ENCODE data around the gene SPATS1. TPM values are rescaled to one million over a fixed set of nuclear protein-coding genes. Genes with fewer than 3 reads are reported as not detected.

The SPATS1 gene
- total and polyA plus RNA-seq, 4 donors: 1.2 to 4.4 (median 2.3) TPM

DNA sequence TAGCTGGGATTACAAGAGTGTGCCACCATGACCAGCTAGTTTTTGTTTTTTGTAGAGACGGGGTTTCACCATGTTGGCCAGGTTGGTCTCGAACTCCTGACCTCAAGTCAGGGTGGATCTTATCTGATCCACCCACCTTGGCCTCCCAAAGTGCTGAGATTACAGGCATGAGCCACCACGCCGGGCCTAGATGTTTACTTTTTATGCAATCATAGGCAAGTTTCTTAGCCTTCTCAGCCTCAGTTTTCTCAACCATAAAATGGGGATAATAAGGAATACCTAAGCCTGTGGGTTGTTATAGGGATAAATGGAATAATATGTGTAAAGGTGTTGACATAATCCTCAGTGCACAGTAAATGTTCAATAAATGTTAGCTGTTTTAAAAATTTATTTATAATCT lies 9.8 kb downstream of the SPATS1 start:
- 84 to 90% methylated on average over 4 of the region's 4 CpGs for WGBS, 2 donors
- no peaks in the 10 kb centered on the region for H3K27me3 ChIP-seq (ENCODE audit: control insufficient read depth in 3 of 3, insufficient read depth in 3 of 3, low read length in 2 of 3)
- no peak overlapping the region for H3K4me3 ChIP-seq
- H3K4me1 ChIP-seq (ENCODE audit: control insufficient read depth in 5 of 5, insufficient read depth in 5 of 5, low read length in 5 of 5): no peaks in the 10 kb centered on the region
- H3K9me3 ChIP-seq (ENCODE audit: control insufficient read depth in 4 of 4, insufficient read depth in 3 of 4, low read length in 3 of 4): peaks cover 0 to 3% (median 0%) of the 10 kb centered on the region in 4 donors
- ATAC-seq (ENCODE audit: insufficient read depth, low FRiP score) (no peak), DNase-seq (no peak)
- TF ChIP-seq CTCF (IDR thresholded peaks at IDR 0.05; ENCODE audit: control extremely low read depth, extremely low read depth): no peak
- H3K36me3 ChIP-seq (ENCODE audit: control insufficient read depth in 4 of 4, insufficient read depth in 4 of 4, low read length in 4 of 4): no peaks in the 10 kb centered on the region
- H3K9ac ChIP-seq (ENCODE audit: insufficient read depth in 1 of 2, low read length in 2 of 2): no peak overlapping the region
- no peak overlapping the region for H3K27ac ChIP-seq (ENCODE audit: low read depth in 1 of 2, low read length in 1 of 2)

GRCh38 chr6:44353336-44353735 lies 10.9 kb downstream of the SPATS1 start:
- Histone ChIP-seq H3K9me3 (ENCODE audit: control insufficient read depth in 4 of 4, insufficient read depth in 3 of 4, low read length in 3 of 4) (peaks cover 0 to 3% (median 0%) of the 10 kb centered on the region in 4 donors), H3K27me3 (ENCODE audit: control insufficient read depth in 3 of 3, insufficient read depth in 3 of 3, low read length in 2 of 3) (no peaks in the 10 kb centered on the region), H3K27ac (ENCODE audit: low read depth in 1 of 2, low read length in 1 of 2) (no peak overlapping the region), H3K36me3 (ENCODE audit: control insufficient read depth in 4 of 4, insufficient read depth in 4 of 4, low read length in 4 of 4) (no peaks in the 10 kb centered on the region), H3K4me3 (no peak overlapping the region), H3K4me1 (ENCODE audit: control insufficient read depth in 5 of 5, insufficient read depth in 5 of 5, low read length in 5 of 5) (no peaks in the 10 kb centered on the region), H3K9ac (ENCODE audit: insufficient read depth in 1 of 2, low read length in 2 of 2) (no peak overlapping the region)
- no peak for TF ChIP-seq CTCF (IDR thresholded peaks at IDR 0.05; ENCODE audit: control extremely low read depth, extremely low read depth)
- DNase-seq (no peak), ATAC-seq (ENCODE audit: insufficient read depth, low FRiP score) (no peak)
- WGBS, 2 donors: 64 to 83% methylated on average over 2 of the region's 2 CpGs

GRCh38 chr6:44355640-44356039 lies 13.2 kb downstream of the SPATS1 start:
- Histone ChIP-seq H3K4me1 (ENCODE audit: control insufficient read depth in 5 of 5, insufficient read depth in 5 of 5, low read length in 5 of 5) (no peaks in the 10 kb centered on the region), H3K9ac (ENCODE audit: insufficient read depth in 1 of 2, low read length in 2 of 2) (no peak overlapping the region), H3K9me3 (ENCODE audit: control insufficient read depth in 4 of 4, insufficient read depth in 3 of 4, low read length in 3 of 4) (peaks cover 0 to 3% (median 0%) of the 10 kb centered on the region in 4 donors), H3K27me3 (ENCODE audit: control insufficient read depth in 3 of 3, insufficient read depth in 3 of 3, low read length in 2 of 3) (no peaks in the 10 kb centered on the region), H3K4me3 (no peak overlapping the region), H3K36me3 (ENCODE audit: control insufficient read depth in 4 of 4, insufficient read depth in 4 of 4, low read length in 4 of 4) (no peaks in the 10 kb centered on the region), H3K27ac (ENCODE audit: low read depth in 1 of 2, low read length in 1 of 2) (no peak overlapping the region)
- ATAC-seq (ENCODE audit: insufficient read depth, low FRiP score) (no peak), DNase-seq (no peak)
- TF ChIP-seq CTCF (IDR thresholded peaks at IDR 0.05; ENCODE audit: control extremely low read depth, extremely low read depth): no peak
- 72 to 87% methylated on average over 4 of the region's 4 CpGs for WGBS, 2 donors

DNA sequence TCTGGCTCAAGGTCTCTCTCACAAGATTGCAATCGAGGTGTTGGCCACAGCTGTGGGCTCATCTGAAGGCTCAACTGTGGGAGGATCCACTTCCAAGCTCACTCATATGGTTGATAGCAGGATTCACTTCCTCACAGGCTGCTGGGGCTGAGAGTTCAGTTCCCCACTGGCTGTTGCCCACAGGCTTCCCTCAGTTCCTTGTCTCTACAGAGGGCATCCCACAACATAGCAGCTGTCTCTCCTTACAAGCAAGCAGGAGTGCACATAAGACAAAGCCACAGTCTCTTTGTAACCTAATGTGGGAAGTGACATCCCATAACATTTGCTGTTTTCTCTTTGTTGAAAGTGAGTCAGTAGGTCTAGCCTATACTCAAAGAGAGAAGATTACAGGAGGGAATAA lies 14.0 kb downstream of the SPATS1 start:
- Histone ChIP-seq H3K9me3 (ENCODE audit: control insufficient read depth in 4 of 4, insufficient read depth in 3 of 4, low read length in 3 of 4) (peaks cover 0 to 3% (median 0%) of the 10 kb centered on the region in 4 donors), H3K27me3 (ENCODE audit: control insufficient read depth in 3 of 3, insufficient read depth in 3 of 3, low read length in 2 of 3) (no peaks in the 10 kb centered on the region), H3K4me3 (no peak overlapping the region), H3K9ac (ENCODE audit: insufficient read depth in 1 of 2, low read length in 2 of 2) (no peak overlapping the region), H3K4me1 (ENCODE audit: control insufficient read depth in 5 of 5, insufficient read depth in 5 of 5, low read length in 5 of 5) (no peaks in the 10 kb centered on the region), H3K36me3 (ENCODE audit: control insufficient read depth in 4 of 4, insufficient read depth in 4 of 4, low read length in 4 of 4) (no peaks in the 10 kb centered on the region), H3K27ac (ENCODE audit: low read depth in 1 of 2, low read length in 1 of 2) (no peak overlapping the region)
- DNase-seq: no peak
- ATAC-seq (ENCODE audit: insufficient read depth, low FRiP score): no peak
- no peak for TF ChIP-seq CTCF (IDR thresholded peaks at IDR 0.05; ENCODE audit: control extremely low read depth, extremely low read depth)
- 48 to 57% methylated on average over 1 of the region's 1 CpG for WGBS, 2 donors

All from lung (tissue), 12 donors.